ENCODE data around the gene LYRM9.
"Not testable (repeated sequence)": the region's sequence is repeated elsewhere in the genome, so short reads cannot be mapped to it uniquely, and the experiment has no call there.

The LYRM9 gene

DNA sequence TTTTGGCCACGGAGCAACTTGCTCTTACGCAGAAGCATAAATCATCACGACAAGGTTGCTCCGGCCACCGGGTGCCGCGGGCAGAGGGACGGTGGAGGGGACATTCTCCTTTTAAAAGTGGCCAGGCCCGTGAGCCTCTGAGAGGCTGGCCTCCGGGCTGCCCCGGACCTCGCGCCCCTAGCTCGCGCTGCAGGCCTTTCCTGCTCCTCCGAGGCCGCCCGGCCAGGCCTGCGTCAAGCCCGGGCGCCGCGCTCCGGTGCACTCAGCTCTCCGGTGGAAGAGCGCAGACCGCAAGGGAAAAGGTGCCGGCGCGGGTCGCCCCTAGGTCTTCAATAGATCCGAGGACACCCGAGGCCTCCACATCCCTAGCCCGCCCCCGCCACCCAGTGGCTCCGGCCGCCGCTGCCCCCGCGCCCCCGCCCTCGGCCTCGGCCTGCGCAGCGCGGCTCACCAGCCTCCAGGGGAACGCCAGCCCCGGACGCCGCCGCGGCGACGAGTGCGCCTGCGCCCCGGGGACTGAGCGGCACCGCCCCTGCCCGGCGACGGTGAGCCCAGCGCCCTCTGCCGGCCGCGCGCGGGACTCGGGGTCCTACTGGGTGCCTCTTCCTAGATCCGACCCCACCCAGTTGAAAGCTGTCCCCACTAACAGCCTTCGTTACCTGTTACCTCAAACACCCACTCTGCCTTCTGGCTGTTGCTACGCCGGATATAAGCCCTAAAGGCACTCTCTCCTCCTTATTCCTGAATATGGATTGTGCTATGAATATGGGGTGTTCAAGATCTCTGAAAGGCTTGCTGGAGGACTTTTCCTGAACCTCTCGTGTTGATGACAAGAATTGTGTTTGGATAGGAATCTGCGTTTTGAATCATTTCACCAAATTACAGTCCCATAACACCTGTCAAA lies at the start of gene LYRM9:
Gene LYRM9 (minus strand): TSS at position 500 of the 904 bp plus-strand sequence. CDS start 10,671 bp downstream, outside the sequence.
- DNase-seq (ENCODE audit: low spot score), result peak; percentile 91

GRCh38 chr17:27940503-27941428 lies 47.6 kb upstream of the LYRM9 start:
- no peak for DNase-seq (ENCODE audit: low spot score)

DNA sequence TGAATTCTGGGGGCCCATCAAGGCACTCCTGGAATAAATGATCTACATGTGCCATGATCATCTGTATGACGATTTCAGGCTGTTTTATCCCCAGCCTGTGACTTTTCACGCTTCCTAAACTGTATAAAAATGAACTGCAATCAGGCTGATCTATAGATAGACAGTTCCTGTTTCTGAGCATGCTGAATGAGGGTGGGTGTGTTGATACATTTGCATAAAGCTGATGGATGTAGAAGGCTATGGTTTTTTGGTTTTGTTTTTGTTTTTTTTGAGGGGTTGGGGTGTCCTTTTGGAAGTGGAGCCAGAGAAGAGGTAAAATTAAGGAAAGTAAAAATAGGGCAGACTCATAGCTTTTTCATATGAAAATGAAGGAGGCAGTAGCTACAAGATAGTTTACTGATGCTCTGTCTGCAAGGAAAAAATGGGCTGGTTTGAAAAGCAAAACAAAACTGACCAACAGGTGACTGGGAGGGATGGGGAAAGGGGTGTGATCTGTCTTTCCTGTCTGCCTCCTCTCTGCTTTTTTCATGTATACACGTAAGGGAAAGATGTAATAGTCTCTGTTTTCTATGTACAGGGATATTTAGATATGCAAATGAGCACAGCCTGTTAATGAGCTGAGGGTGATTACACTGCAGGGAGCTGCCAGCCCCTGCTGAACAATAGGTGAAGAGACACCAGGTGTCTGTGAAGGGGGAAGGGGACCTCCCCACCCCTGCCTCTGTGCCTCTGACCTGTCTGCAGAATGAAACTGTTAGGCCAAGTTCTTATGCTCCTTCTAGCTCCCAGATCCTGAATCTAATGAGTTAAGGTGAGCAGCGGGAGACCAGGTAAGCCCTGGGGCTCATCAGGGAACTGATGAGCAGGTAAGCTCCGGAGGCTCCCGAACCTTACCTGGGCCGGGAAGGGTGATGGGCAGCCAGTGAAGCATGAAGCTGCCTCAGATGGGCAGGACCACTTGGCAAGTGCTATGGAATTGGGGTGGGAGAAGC lies 46.6 kb upstream of the LYRM9 start:
- DNase-seq (ENCODE audit: low spot score), result no peak

- no peak for DNase-seq (ENCODE audit: low spot score)
Observed at GRCh38 chr17:27938864-27939263, 45.7 kb upstream of the LYRM9 start.

- DNase-seq (ENCODE audit: low spot score), result no peak
Observed at GRCh38 chr17:27938241-27938640, 45.1 kb upstream of the LYRM9 start.

GRCh38 chr17:27937025-27937546 lies 43.9 kb upstream of the LYRM9 start:
- no peak for DNase-seq (ENCODE audit: low spot score)

GRCh38 chr17:27930000-27930399 lies 36.8 kb upstream of the LYRM9 start:
- DNase-seq (ENCODE audit: low spot score), result peak; percentile 54

DNA sequence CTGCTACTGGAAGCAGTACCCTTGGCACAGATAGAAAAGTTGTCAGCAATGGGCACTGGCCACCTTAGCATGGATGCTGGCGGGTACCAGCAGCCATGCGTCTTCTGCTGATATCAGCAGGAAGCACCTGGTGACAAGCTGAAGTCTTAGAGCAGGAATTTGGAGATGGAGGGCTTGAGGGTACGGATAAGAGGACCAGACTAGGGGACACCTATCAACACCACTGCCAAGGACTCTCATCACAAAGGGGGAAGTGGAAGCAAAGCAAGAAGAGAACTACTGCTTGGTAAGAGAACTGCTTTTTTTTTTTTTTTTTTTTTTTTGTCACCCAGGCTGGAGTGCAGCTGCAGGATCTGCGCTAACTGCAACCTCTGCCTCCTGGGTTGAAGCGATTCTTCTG lies 35.4 kb upstream of the LYRM9 start:
- no peak for DNase-seq (ENCODE audit: low spot score)

DNA sequence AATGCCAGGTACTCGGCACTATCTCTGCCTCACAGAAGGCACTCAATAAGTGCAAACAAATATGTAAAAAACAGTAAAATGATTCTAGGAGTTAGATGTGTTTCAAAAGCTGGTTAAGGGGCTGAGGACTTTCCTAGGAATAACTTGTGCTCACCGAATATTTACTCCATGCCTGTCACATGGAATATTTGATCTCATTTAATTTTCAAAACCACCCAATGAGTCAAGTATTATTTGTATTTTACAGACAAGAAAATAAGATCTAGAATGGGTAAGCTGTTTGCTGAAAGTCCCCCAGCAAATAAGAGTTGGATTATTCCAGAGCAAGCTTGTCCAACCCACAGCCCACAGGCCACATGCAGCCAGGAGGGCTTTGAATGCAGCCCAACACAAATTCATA lies 34.6 kb upstream of the LYRM9 start:
- no peak for DNase-seq (ENCODE audit: low spot score)

DNA sequence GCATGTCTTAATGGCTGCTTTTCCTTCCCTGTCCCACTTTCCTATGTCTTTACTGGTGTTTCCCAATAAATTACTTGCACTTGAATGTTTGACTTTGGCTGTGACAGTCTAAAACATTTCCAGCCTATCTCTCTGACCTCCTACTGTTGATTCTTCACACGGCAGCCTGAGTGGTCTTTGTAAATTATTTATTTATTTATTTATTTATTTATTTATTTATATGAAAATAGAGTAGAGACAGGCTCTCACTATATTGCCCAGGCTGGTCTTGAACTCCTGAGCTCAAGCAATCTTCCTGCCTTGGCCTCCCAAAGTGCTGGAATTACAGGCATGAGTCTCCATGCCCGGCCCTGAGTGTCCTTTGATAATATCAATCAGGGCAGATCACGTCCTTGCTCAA lies 28.4 kb upstream of the LYRM9 start:
- DNase-seq (ENCODE audit: low spot score), result no peak

DNA sequence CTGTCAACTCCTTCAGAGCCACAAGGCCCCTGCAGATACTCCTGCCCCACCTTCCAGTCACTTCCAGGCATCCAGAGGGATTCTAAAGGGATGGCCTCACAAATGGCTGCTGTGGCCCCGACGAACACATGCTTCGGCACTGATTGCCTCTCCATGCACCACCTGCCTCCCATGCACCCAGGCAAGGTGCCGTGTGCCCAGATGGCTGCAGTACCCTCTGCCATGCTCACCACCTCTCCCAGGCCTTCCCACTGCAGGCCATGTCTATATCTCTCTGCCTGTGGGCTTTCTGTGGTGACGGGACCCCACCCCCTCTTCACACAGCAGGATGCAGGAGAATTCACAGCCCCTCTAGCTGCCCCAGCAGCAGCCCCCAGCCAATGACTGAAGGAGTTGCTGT lies 27.9 kb upstream of the LYRM9 start:
- no peak for DNase-seq (ENCODE audit: low spot score)

DNA sequence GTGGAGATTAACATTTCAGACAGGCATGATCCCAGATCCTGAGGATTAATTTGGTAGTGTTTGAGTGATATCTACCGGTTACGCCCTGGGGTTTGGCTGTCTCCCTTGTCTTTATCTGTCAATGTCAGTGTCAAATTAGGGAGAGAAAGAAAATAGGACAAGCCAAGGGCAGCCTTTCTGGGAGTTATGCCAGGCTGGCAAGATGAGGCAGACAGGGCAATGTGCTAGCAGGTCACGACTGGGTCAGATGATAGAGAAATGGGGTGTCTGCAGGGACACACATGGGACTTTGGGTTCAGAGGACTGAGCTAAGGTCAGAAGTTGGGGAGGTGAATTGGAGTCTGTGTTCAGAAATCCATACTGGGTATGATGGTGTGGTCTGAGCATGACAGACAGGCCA lies 27.4 kb upstream of the LYRM9 start:
- no peak for DNase-seq (ENCODE audit: low spot score)

DNA sequence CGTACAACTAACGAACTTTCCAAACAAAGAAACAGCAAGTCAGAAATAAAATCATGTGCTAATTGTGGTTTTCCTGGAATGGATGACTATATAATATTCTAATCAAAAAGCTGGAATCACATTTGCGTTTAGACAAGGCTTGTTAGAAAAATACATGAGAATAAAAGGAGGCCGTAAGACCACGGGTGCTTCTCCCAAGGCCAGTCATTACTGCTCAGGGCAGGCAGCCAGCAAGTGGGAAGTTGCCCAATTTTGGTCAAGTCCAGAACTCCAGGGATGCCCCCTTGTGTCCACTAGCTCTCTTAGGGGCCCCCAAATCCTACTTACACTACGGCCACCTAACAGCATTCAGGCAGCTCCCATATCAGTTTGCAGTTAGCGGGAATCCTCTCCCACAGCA lies 25.9 kb upstream of the LYRM9 start:
- DNase-seq (ENCODE audit: low spot score), result no peak

DNA sequence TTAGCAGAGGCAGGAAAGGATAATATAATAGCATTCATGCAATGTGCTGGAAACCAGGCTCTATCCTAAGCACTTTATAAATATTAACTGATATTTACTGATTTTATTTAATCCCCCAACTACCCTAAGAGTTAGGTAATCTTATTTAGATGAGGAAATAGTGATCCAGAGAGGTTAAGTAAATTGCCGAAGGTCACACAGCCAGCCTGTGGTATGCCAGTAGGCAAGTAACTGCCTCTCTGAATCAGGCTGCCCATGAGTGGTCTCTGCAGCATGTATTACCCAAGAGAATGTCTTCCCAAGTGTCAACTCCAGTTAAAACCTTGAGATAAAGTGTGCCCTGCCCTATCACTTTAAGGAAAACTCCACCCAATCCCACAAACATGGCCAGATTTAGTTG lies 25.3 kb upstream of the LYRM9 start:
- no peak for DNase-seq (ENCODE audit: low spot score)

- no peak for DNase-seq (ENCODE audit: low spot score)
Observed at GRCh38 chr17:27917000-27917399, 23.8 kb upstream of the LYRM9 start.

- no peak for DNase-seq (ENCODE audit: low spot score)
Observed at GRCh38 chr17:27915709-27916108, 22.5 kb upstream of the LYRM9 start.

GRCh38 chr17:27914382-27914781 lies 21.2 kb upstream of the LYRM9 start:
- DNase-seq (ENCODE audit: low spot score), result no peak

GRCh38 chr17:27912964-27913363 lies 19.8 kb upstream of the LYRM9 start:
- DNase-seq (ENCODE audit: low spot score), result no peak

GRCh38 chr17:27912299-27912698 lies 19.1 kb upstream of the LYRM9 start:
- DNase-seq (ENCODE audit: low spot score), result not testable (repeated sequence)

GRCh38 chr17:27907976-27908558 lies 14.9 kb upstream of the LYRM9 start:
- DNase-seq (ENCODE audit: low spot score), result no peak

GRCh38 chr17:27906623-27907022 lies 13.5 kb upstream of the LYRM9 start:
- no peak for DNase-seq (ENCODE audit: low spot score)
